PC-3 (cell line): Measurements from ENCODE around the gene SAMM50. TPM values are rescaled to one million over a fixed set of nuclear protein-coding genes. Genes with fewer than 3 reads are reported as not detected.
"Not testable (repeated sequence)": the region's sequence is repeated elsewhere in the genome, so short reads cannot be mapped to it uniquely, and the experiment has no call there.

Experiments
- ATAC-seq: fragments of 200-7000 bp; cut with Tn5 transposase; 2 replicates; pipeline ENCODE4 v1.9.1; 2020; ENCODE audit warnings: mild to moderate bottlenecking, moderate library complexity
- BruUV-seq: library from RNA; stranded (reverse); fragments of 400-500 nt; replicated peaks from 2 replicates; lab custom pipeline; 2021; lab: Mats Ljungman, UMichigan
- CTCF ChIA-PET: fragments of 300-600 bp; sonication (Branson Sonifier 250); formaldehyde crosslinking; loops from one replicate; lab custom pipeline; 2022; ENCODE audit warnings: antibody characterized with exemption; lab: Charles Lee
- POLR2A ChIA-PET: fragments of 300-600 bp; sonication (Branson Sonifier 250); formaldehyde crosslinking; loops from one replicate; lab custom pipeline; 2022; ENCODE audit warnings: antibody characterized with exemption; ENCODE audit not compliant: unreplicated experiment; lab: Charles Lee
- DNase-seq: peaks from one replicate; pipeline ENCODE4 v3.0.0-alpha.2; 2015
- H2AFZ ChIP-seq: fragments of 300-600 bp; sonication (generic); 2 replicates; pipeline ENCODE4 v1.6.0; 2016; ENCODE audit warnings: antibody characterized with exemption, low read length
- H3F3A ChIP-seq: fragments of 300-600 bp; sonication (generic); one replicate; pipeline ENCODE4 v1.6.0; 2017; ENCODE audit warnings: antibody characterized with exemption, low read length, control low read depth, mild to moderate bottlenecking; ENCODE audit not compliant: unreplicated experiment
- H3K27ac ChIP-seq: fragments of 300-600 bp; sonication (generic); 2 replicates; pipeline ENCODE4 v1.5.1; 2016; ENCODE audit warnings: mild to moderate bottlenecking, low read length
- H3K27me3 ChIP-seq: fragments of 300-600 bp; sonication (generic); 2 replicates; pipeline ENCODE4 v1.6.1; 2016; ENCODE audit warnings: low read length, mixed read lengths
- H3K36me3 ChIP-seq: fragments of 300-600 bp; sonication (generic); 2 replicates; pipeline ENCODE4 v1.6.1; 2016; ENCODE audit warnings: low read depth, mixed run types, low read length, mixed read lengths
- H3K4me1 ChIP-seq: fragments of 300-600 bp; sonication (generic); 2 replicates; pipeline ENCODE4 v1.5.1; 2016; ENCODE audit warnings: low read length; ENCODE audit not compliant: insufficient read depth
- H3K4me2 ChIP-seq: fragments of 300-600 bp; sonication (generic); 2 replicates; pipeline ENCODE4 v1.6.0; 2016; ENCODE audit warnings: low read length
- H3K4me3 ChIP-seq: fragments of 300-600 bp; sonication (generic); 2 replicates; pipeline ENCODE4 v1.5.1; 2016; ENCODE audit warnings: mild to moderate bottlenecking, low read length, mixed read lengths
- H3K79me2 ChIP-seq: fragments of 300-600 bp; sonication (generic); 2 replicates; pipeline ENCODE4 v1.6.1; 2017; ENCODE audit warnings: low read length, mixed read lengths
- H3K9ac ChIP-seq: fragments of 300-600 bp; sonication (generic); 2 replicates; pipeline ENCODE4 v1.6.0; 2016; ENCODE audit warnings: mild to moderate bottlenecking, low read length
- H3K9me2 ChIP-seq: fragments of 300-600 bp; sonication (generic); replicated peaks from 2 replicates; pipeline ENCODE4 v1.6.1; 2016; ENCODE audit warnings: mixed run types, low read length, mixed read lengths
- H3K9me3 ChIP-seq: fragments of 300-600 bp; sonication (generic); 2 replicates; pipeline ENCODE4 v1.6.1; 2016; ENCODE audit warnings: low read length, mixed read lengths
- H4K20me1 ChIP-seq: fragments of 300-600 bp; sonication (generic); 2 replicates; pipeline ENCODE4 v1.6.1; 2016; ENCODE audit warnings: low read length, mixed read lengths
- CTCF ChIP-seq: fragments of 300-600 bp; sonication (generic); conservative IDR thresholded peaks from 2 replicates; pipeline ENCODE4 v1.5.1; 2017; ENCODE audit warnings: antibody characterized with exemption, low read depth, mild to moderate bottlenecking, low read length
- EZH2 ChIP-seq: fragments of 300-600 bp; sonication (generic); IDR thresholded peaks from one replicate; pipeline ENCODE4 v1.6.1; 2017; ENCODE audit warnings: antibody characterized with exemption, mild to moderate bottlenecking, low read length; ENCODE audit not compliant: unreplicated experiment
- EZH2phosphoT487 ChIP-seq: fragments of 300-600 bp; sonication (generic); IDR thresholded peaks from 2 replicates; pipeline ENCODE4 v1.6.1; 2018; ENCODE audit warnings: mild to moderate bottlenecking, antibody characterized with exemption, low read length, borderline replicate concordance
- intact Hi-C: fragments of 100-400 bp; cut with micrococcal nuclease; formaldehyde crosslinking; loops from 2 replicates; pipeline ENCODE4 v1.9.0; 2023
- total RNA-seq: library from RNA; depleted of rRNA; stranded (reverse); fragments of >200 nt; gene quantifications from 2 replicates; pipeline ENCODE4 v1.2.3, GENCODE V29; 2014

Gene SAMM50
- total RNA-seq, 1 experiment from 2014 or later, result 34.5 TPM

GRCh38 chr22:44014241-44014640 is 59.0 kb downstream of the SAMM50 start:
- H3K4me1 ChIP-seq, result no peaks in the 10 kb centered on the region
- H3F3A ChIP-seq, result no peaks in the 10 kb centered on the region
- DNase-seq (no peak), ATAC-seq (no peak)
- no peak overlapping the region for H3K9ac ChIP-seq
- no peaks in the 10 kb centered on the region for H3K9me2 ChIP-seq
- POLR2A ChIA-PET, result no interaction called here
- H3K36me3 ChIP-seq, result no peaks in the 10 kb centered on the region
- H3K9me3 ChIP-seq, result no peaks in the 10 kb centered on the region
- no peak overlapping the region for H3K4me2 ChIP-seq
- intact Hi-C loops, result no loop called here
- no peaks in the 10 kb centered on the region for H3K79me2 ChIP-seq
- no peak overlapping the region for H2AFZ ChIP-seq
- TF ChIP-seq EZH2phosphoT487, result no peak
- H3K27me3 ChIP-seq, result no peaks in the 10 kb centered on the region
- no peaks in the 10 kb centered on the region for H4K20me1 ChIP-seq
- CTCF ChIA-PET, result no interaction called here
- no peak overlapping the region for H3K27ac ChIP-seq
- no peak overlapping the region for H3K4me3 ChIP-seq
- no TSS peak for BruUV-seq

GRCh38 chr22:44016586-44016985 is 61.3 kb downstream of the SAMM50 start:
- H3K9me2 ChIP-seq, CTCF ChIA-PET, intact Hi-C loops, H3K9ac ChIP-seq, H3K27ac ChIP-seq, H3K27me3 ChIP-seq, H4K20me1 ChIP-seq, H2AFZ ChIP-seq, H3F3A ChIP-seq, H3K79me2 ChIP-seq, H3K9me3 ChIP-seq, BruUV-seq, H3K4me2 ChIP-seq, H3K36me3 ChIP-seq, H3K4me3 ChIP-seq, DNase-seq, ATAC-seq, H3K4me1 ChIP-seq: not testable (repeated sequence)
- POLR2A ChIA-PET, result interaction anchor here (0.7 kb wide), 1 partner anchor 1056 kb away, joined by 3 read pairs; no protein-coding TSS in a partner anchor

- ATAC-seq, result no peak
- peaks cover 3% of the 10 kb centered on the region for H3F3A ChIP-seq
- no peak for TF ChIP-seq CTCF
- TF ChIP-seq EZH2phosphoT487, result no peak
- no peak for TF ChIP-seq EZH2
- no peaks in the 10 kb centered on the region for H3K36me3 ChIP-seq
- no peak overlapping the region for H3K4me2 ChIP-seq
- BruUV-seq, result no TSS peak
- H3K9me2 ChIP-seq, result no peaks in the 10 kb centered on the region
- H3K9me3 ChIP-seq, result no peaks in the 10 kb centered on the region
- intact Hi-C loops, result no loop called here
- peaks cover 14% of the 10 kb centered on the region for H3K4me1 ChIP-seq
- no peak overlapping the region for H3K4me3 ChIP-seq
- H3K27me3 ChIP-seq, result no peaks in the 10 kb centered on the region
- H2AFZ ChIP-seq, result no peak overlapping the region
- ChIA-PET CTCF (no interaction called here), POLR2A (no interaction called here)
- peaks cover 19% of the 10 kb centered on the region for H3K79me2 ChIP-seq
- no peaks in the 10 kb centered on the region for H4K20me1 ChIP-seq
- no peak overlapping the region for H3K9ac ChIP-seq
- H3K27ac ChIP-seq, result no peak overlapping the region
- no peak for DNase-seq
Measured at GRCh38 chr22:44018594-44018993, 63.4 kb downstream of the SAMM50 start.

- Histone ChIP-seq H3K36me3 (no peaks in the 10 kb centered on the region), H3K9me2 (no peaks in the 10 kb centered on the region), H3F3A (peaks cover 3% of the 10 kb centered on the region), H3K27me3 (no peaks in the 10 kb centered on the region), H2AFZ (no peak overlapping the region), H4K20me1 (no peaks in the 10 kb centered on the region), H3K9me3 (no peaks in the 10 kb centered on the region), H3K4me3 (no peak overlapping the region), H3K9ac (no peak overlapping the region), H3K4me2 (no peak overlapping the region), H3K27ac (no peak overlapping the region), H3K79me2 (peaks cover 22% of the 10 kb centered on the region), H3K4me1 (peaks cover 14% of the 10 kb centered on the region)
- CTCF ChIA-PET, result no interaction called here
- intact Hi-C loops, result no loop called here
- DNase-seq (no peak), ATAC-seq (no peak)
- no TSS peak for BruUV-seq
- POLR2A ChIA-PET, result no interaction called here
- no peak for TF ChIP-seq EZH2phosphoT487
- no peak for TF ChIP-seq EZH2
- no peak for TF ChIP-seq CTCF
Measured at GRCh38 chr22:44019416-44019815, 64.2 kb downstream of the SAMM50 start.
